Measurements from ENCODE around the gene DOC2B.
"Not testable (repeated sequence)": the region's sequence is repeated elsewhere in the genome, so short reads cannot be mapped to it uniquely, and the experiment has no call there.

DOC2B gene

DNA sequence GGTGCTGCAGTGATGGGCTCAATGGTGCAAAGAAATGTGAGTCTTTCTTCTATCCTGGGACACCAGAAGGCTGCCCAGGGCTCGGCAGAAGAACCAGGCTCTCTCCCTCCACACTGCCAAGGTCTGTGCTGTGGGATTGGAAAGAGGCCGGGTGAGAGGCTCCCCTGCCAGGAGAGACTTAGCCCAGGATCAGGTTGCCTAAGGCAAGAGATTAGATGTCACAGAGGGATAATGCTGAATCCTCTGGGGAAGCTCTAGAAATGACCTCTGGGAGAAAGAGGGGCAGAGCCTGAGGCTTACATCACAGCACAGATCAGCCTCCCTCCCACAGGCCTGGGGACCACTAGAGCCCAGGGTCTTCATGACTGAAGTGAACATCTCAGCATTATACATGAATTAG is 5.7 kb upstream of the DOC2B start:
- DNase-seq, result no peak

GRCh38 chr17:185445-186138 is 4.1 kb upstream of the DOC2B start:
- no peak for DNase-seq

GRCh38 chr17:183021-183420 is 1.6 kb upstream of the DOC2B start:
- DNase-seq, result no peak

- DNase-seq, result peak in 1 of 2 experiments; percentile 6
Measured at GRCh38 chr17:182050-182751, 751 bp upstream of the DOC2B start.

GRCh38 chr17:180381-181244 is 837 bp downstream of the DOC2B start:
- DNase-seq, result peak in 1 of 2 experiments; percentile 13

- no peak for DNase-seq
Measured at GRCh38 chr17:179781-180380, 1.6 kb downstream of the DOC2B start.

DNA sequence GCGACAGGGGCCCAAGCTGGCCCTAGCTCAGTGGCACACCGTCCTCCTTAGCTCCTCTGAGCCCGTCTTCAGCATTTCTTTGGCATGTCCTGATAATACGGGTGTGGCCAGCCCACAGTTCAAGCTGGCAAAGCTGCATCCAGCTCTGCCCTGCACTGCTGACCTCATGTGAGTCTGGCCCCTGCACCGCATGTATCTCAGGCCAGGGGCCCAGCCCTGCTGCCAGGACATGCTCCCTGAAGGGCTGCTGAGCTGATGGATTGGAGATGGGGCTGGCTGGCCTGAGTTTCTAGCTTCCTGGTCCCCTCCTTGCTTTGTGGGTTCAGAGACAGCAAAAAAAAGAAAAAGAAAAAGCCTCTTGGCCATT is 2.4 kb downstream of the DOC2B start:
- no peak for DNase-seq

GRCh38 chr17:178292-179065 is 3.0 kb downstream of the DOC2B start:
- DNase-seq, result no peak

DNA sequence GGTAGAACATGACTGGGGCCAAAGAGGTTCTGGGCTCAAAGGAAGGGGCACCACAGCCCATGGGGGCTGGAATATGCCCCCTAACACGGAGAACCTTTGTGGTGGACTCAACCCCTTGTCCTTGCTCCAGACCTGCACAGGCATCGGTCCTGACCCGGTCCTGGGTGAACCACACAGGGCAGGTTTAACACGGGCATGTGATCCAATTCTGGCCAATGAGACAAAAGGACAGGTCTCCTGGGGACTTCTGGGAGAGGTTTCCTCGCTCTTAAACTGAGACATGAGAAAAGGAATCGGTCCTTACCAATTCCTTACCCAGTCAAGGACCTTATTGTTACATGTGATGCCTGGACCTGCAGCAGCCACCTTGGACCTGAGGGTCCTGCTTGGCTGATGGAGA is 3.7 kb downstream of the DOC2B start:
- DNase-seq, result no peak

- no peak for DNase-seq
Measured at GRCh38 chr17:177155-177554, 4.3 kb downstream of the DOC2B start.

DNA sequence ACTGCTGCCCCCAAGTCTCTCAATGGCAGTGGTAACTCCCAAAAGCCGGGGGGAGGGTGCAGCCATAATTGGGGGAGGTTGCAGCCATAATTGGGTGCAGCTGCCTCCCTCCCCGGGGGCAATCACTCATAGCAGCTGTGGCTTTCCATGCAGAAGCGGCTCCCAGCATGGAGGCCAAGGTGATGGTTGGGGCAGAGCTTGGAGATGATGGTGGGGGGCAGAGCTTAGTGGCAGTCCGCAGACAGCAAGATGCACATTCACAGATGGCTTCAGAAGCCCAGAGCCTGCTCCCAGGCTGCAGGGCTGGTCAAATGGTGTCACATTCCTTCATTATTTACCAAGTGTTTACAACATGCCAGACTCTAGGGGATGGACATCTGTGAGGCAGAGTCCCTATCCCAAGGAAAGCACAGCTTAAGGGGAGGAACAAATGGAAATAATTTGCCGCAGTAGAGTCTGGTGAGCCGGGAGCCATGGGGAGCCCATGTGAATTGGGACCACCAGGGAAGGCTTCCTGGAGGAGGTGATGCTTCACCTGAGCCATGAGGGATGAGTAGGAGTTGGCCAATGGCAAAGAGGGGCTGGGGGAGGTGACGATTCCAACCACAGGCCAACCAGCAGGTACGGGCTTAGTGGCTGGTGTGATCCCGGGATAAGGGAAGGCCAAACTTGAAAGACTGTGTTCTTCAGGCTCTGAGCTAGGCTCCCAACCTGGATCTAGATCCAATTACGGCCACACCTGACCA is 8.1 kb downstream of the DOC2B start:
- DNase-seq, result no peak

- no peak for DNase-seq
Measured at GRCh38 chr17:172401-172800, 9.0 kb downstream of the DOC2B start.

DNA sequence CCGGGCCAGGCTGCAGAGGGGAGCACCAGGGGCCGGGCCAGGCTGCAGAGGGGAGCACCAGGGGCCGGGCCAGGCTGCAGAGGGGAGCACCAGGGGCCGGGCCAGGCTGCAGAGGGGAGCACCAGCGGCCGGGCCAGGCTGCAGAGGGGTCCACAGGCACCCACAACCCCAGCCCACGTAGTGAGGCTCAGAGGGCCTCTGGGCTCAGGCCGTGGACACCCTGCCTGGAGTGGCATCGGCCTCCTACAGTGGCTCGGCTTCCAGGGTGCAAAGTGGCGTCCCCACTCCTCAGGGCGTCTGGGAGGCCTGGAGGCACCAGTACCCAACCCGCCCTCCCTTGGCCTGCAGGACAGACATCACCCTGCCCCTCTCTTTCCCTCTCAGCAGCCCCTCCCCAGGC is 9.6 kb downstream of the DOC2B start:
- DNase-seq, result no peak

DNA sequence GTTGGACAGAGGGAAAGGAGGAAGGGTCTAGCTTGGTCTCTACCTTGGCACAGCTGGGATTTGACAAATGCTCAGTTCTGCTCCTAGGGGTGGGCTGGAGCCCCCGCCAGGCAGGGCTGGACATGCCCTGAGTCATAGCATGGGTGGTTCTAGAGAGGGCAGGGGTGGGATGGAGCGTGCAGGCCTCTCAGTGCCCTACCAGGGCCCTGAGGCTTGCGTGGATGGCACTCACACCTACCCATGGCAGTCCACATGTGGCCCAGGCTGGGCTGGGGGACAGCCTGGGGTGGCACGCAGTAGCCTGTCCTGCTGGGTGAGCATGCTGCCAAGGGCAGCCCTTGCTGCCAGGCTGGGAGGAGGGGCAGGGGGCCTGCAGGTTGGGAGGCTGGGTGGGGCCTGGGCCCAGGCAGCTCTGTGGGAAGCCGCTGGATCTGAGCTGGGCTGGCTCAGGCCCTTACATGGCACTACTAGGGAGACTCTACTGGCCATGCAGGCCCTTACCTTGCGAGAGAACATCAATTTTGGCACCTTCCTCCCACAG is 11.2 kb downstream of the DOC2B start:
- no peak for DNase-seq

DNA sequence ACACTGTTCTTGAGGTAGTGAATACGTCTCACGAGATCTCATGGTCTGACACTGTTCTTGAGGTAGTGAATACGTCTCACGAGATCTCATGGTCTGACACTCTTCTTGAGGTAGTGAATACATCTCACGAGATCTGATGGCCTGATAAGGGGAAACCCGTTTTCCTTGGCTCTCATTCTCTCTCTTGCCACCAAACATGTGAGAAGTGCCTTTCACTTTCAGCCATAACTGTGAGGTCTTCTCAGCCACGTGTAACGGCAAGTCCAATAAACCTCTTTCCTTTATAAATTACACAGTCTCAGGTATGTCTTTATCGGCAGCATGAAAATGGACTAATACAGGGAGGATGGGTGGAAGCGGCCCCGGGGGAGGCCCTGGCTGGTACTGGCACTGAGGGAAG is 12.8 kb downstream of the DOC2B start:
- DNase-seq, result not testable (repeated sequence)

- no peak for DNase-seq
Measured at GRCh38 chr17:165939-166338, 15.5 kb downstream of the DOC2B start.

GRCh38 chr17:164303-165235 is 16.9 kb downstream of the DOC2B start:
- DNase-seq, result peak in 1 of 2 experiments; percentile 59

DNA sequence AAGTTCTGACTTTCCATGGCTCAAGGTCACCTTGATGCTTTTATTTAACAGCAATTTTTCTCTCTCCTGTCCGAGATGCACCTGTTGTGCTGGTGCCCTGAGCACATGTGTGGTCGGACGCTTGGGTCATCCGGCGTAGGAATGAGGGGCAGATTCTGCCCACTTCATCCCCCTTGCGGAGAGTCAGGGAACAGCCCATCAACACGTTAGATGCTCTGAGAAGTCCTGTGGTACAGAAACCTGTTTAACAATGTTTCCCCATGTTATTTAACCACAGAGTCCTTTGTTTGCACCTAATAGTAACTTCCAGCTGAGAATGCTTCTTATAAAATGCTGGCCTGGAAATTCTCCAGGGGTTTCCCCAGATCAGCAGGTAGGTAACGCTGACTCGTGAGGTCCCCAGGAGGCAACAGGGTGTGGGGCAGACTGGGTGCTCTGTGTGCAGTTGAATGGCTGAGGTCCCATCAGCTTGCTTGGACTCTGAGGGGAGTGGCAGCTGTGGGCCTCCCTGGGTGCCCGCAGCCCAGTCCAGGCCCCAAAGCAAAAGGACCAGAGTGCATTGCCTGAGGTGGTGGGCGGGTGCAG is 17.8 kb downstream of the DOC2B start:
- peak in 1 of 2 experiments; percentile 14 for DNase-seq

- DNase-seq, result no peak
Measured at GRCh38 chr17:162689-163088, 18.8 kb downstream of the DOC2B start.

- no peak for DNase-seq
Measured at GRCh38 chr17:161481-161880, 20.0 kb downstream of the DOC2B start.
